ENCODE measurements around the gene HCAR1. TPM values are rescaled to one million over a fixed set of nuclear protein-coding genes. Genes with fewer than 3 reads are reported as not detected.
"Not testable (repeated sequence)": the region's sequence is repeated elsewhere in the genome, so short reads cannot be mapped to it uniquely, and the experiment has no call there.

HCAR1 gene
- total and polyA plus RNA-seq, 5 donors from 2014 or later: not detected

DNA sequence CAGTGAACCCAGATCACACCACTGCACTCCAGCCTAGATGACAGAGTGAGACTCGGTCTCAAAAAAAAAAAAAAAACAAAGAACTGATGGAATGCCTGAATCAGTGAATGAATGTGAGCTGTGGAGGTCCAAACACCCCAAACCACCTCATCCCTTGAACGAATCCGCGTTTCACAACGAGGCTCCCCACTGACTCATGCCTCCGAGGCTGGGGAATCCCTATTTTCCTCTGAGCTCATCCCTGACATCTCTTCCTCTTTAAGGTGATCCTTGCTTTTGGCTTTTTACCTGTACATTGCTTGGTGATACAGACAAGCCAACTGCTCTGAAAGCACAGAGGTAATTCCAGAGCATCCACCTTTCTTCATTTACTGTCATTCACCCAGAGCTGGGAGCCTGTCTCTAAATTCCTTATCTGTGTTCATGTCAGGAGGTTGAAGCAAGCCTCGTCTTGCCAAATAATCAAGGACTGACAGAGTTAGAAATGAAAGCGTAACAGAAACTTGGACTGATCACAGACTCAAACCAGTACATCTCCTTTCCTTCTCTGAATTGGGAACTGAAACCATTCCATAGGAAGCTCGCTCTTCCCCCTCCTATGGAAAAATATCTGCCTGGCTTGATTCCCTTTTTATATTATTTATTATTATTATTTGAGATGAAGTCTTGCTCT, 30.5 kb downstream of the HCAR1 start:
- not testable (repeated sequence) for H3K27ac ChIP-seq (ENCODE audit: insufficient read depth, low read length, poor library complexity, severe bottlenecking); H3K9me3 Mint-ChIP-seq; DNase-seq; ATAC-seq (ENCODE audit: low read depth in 2 of 2); H3K4me3 ChIP-seq (ENCODE audit: low read depth, low read length); H3K4me3 Mint-ChIP-seq; H3K9me3 ChIP-seq (ENCODE audit: control insufficient read depth in 2 of 2, low read length in 2 of 2); H3K36me3 ChIP-seq (ENCODE audit: control insufficient read depth, insufficient read depth, low read length); H3K27me3 ChIP-seq (ENCODE audit: control insufficient read depth, insufficient read depth, low read length); H3K4me1 ChIP-seq (ENCODE audit: control insufficient read depth, insufficient read depth, low read length, poor library complexity, severe bottlenecking); H3K27me3 Mint-ChIP-seq; H3K4me1 Mint-ChIP-seq; H3K27ac Mint-ChIP-seq; H3K36me3 Mint-ChIP-seq

DNA sequence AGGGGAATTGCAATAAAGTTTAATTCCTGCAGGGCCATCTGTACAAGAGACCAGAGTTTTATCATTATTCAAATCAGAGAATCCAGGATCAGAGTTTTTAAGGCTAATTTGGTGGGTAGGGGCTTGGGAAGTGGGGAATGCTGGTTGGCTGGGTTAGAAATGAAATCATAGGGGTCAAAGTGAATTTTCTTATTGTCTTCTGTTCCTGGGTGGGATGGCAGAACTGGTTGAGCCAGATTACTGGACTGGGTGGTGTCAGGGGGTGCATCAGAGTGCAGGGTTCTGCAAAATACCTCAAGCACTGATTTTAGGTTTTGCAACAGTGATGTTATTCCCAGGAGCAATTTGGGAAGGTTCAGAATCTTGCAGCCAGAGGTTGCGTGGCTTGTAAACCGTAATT, 33.7 kb downstream of the HCAR1 start:
- not testable (repeated sequence) for H3K4me3 ChIP-seq (ENCODE audit: low read depth, low read length); H3K36me3 ChIP-seq (ENCODE audit: control insufficient read depth, insufficient read depth, low read length); H3K27ac Mint-ChIP-seq; H3K9me3 Mint-ChIP-seq; ATAC-seq (ENCODE audit: low read depth in 2 of 2); H3K4me1 ChIP-seq (ENCODE audit: control insufficient read depth, insufficient read depth, low read length, poor library complexity, severe bottlenecking); H3K36me3 Mint-ChIP-seq; DNase-seq; H3K4me1 Mint-ChIP-seq; H3K27me3 Mint-ChIP-seq; H3K9me3 ChIP-seq (ENCODE audit: control insufficient read depth in 2 of 2, low read length in 2 of 2); H3K27ac ChIP-seq (ENCODE audit: insufficient read depth, low read length, poor library complexity, severe bottlenecking); H3K27me3 ChIP-seq (ENCODE audit: control insufficient read depth, insufficient read depth, low read length)
- peak overlapping the region in 1 of 4 donors; percentile 47 for H3K4me3 Mint-ChIP-seq

DNA sequence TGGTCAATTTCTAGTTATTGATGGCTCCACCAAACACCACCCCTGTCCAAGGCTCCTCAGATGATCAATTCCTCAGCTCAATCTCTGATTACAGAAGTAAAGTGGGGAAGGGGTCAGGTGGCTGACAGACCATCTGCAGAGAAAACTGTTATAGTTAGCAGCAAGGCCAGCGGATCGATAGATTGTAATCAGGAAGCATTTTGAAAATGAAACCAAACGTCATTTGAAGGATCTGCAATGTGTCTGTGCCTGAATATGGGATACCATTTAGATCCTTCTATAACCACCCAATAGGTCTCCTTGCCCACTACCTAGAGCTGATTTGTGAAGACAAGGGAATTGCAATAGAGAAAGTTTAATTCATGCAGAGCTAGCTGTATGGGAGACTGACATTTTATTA, 39.1 kb downstream of the HCAR1 start:
- H3K27me3 Mint-ChIP-seq: no peaks in the 10 kb centered on the region

DNA sequence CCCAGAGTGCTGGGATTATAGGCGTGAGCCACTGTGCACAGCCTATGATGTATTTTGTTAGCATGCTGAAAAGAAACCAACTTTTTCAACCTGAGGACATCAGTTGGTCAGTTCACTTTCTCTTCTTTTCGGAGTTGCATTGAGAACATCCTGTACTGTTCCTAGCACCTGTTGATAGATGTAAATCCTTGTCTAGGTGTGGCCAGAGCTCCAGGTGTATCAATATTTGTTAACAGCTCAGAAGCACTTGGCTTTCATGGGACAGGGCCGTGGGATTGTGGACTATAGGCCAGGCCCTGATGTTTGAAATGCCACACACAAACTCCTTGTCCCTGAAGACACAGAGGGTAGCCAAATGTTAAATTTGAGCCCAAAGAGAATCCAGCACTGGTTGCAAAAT, 42.4 kb downstream of the HCAR1 start:
- Histone ChIP-seq H3K4me1 (ENCODE audit: control insufficient read depth, insufficient read depth, low read length, poor library complexity, severe bottlenecking) (no peaks in the 10 kb centered on the region), H3K9me3 (ENCODE audit: control insufficient read depth in 2 of 2, low read length in 2 of 2) (no peaks in the 10 kb centered on the region), H3K27me3 (ENCODE audit: control insufficient read depth, insufficient read depth, low read length) (no peaks in the 10 kb centered on the region), H3K27ac (ENCODE audit: insufficient read depth, low read length, poor library complexity, severe bottlenecking) (no peak overlapping the region), H3K4me3 (ENCODE audit: low read depth, low read length) (no peak overlapping the region), H3K36me3 (ENCODE audit: control insufficient read depth, insufficient read depth, low read length) (no peaks in the 10 kb centered on the region)
- Mint-ChIP-seq H3K9me3 (no peaks in the 10 kb centered on the region), H3K27ac (no peak overlapping the region), H3K27me3 (peaks cover 5% of the 10 kb centered on the region), H3K4me1 (no peaks in the 10 kb centered on the region), H3K4me3 (no peak overlapping the region), H3K36me3 (no peaks in the 10 kb centered on the region)
- DNase-seq (no peak), ATAC-seq (ENCODE audit: low read depth in 2 of 2) (no peak)

More for the DNA sequence above, 39.1 kb downstream of the HCAR1 start:
- no peak for DNase-seq
- Mint-ChIP-seq H3K4me3 (no peak overlapping the region), H3K27ac (no peak overlapping the region), H3K4me1 (no peaks in the 10 kb centered on the region), H3K9me3 (no peaks in the 10 kb centered on the region), H3K36me3 (no peaks in the 10 kb centered on the region)
- H3K27ac ChIP-seq (ENCODE audit: insufficient read depth, low read length, poor library complexity, severe bottlenecking): no peak overlapping the region
- H3K27me3 ChIP-seq (ENCODE audit: control insufficient read depth, insufficient read depth, low read length): no peaks in the 10 kb centered on the region
- H3K36me3 ChIP-seq (ENCODE audit: control insufficient read depth, insufficient read depth, low read length): no peaks in the 10 kb centered on the region
- no peak for ATAC-seq (ENCODE audit: low read depth in 2 of 2)
- H3K9me3 ChIP-seq (ENCODE audit: control insufficient read depth in 2 of 2, low read length in 2 of 2): no peaks in the 10 kb centered on the region
- peak overlapping the region; percentile 40 for H3K4me3 ChIP-seq (ENCODE audit: low read depth, low read length)
- H3K4me1 ChIP-seq (ENCODE audit: control insufficient read depth, insufficient read depth, low read length, poor library complexity, severe bottlenecking): no peaks in the 10 kb centered on the region

DNA sequence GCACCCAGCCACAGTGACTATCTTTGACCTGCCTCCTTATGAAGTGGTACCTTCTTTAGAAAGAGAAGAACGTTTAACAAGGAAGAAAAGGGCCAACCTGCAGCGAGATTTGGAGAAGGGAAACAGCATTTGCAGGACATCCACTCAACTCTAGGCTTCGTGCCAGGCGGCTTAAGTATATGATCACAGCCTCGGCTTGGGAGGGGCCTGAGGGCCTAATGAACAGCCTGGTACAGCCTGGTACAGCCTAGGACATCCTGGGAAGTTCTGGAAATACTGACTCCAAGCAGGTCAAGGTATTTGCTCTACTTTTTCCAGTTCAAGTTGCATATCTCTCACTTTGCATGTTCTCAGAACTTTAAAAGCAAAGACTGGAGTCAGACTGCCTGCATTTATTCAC, 43.6 kb downstream of the HCAR1 start:
- Mint-ChIP-seq H3K27ac (no peak overlapping the region), H3K4me1 (no peaks in the 10 kb centered on the region)
- H3K27ac ChIP-seq (ENCODE audit: insufficient read depth, low read length, poor library complexity, severe bottlenecking): no peak overlapping the region

DNA sequence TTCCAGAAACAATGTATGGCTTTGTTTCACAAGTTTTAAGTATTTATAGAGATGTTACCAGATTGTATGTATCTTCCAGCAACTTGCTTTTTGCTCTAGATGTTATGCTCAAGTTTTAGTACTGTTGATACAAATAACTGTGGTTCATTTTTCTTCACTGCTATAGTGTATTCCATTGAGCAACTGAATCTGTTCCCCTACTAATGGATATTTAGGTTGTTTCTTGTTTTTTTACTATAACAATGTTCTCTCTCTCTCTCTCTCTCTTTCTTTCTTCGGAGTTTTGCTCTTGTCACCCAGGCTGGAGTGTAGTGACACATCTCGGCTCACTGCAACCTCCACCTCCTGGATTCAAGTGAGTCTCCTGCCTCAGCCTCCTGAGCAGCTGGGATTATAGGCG, 44.1 kb downstream of the HCAR1 start:
- ATAC-seq (ENCODE audit: low read depth in 2 of 2): no peak
- Mint-ChIP-seq H3K4me1 (no peaks in the 10 kb centered on the region), H3K27me3 (peaks cover 8% of the 10 kb centered on the region), H3K36me3 (no peaks in the 10 kb centered on the region), H3K27ac (no peak overlapping the region), H3K9me3 (no peaks in the 10 kb centered on the region), H3K4me3 (no peak overlapping the region)
- H3K4me3 ChIP-seq (ENCODE audit: low read depth, low read length): no peak overlapping the region
- no peaks in the 10 kb centered on the region for H3K4me1 ChIP-seq (ENCODE audit: control insufficient read depth, insufficient read depth, low read length, poor library complexity, severe bottlenecking)
- no peaks in the 10 kb centered on the region for H3K9me3 ChIP-seq (ENCODE audit: control insufficient read depth in 2 of 2, low read length in 2 of 2)
- H3K36me3 ChIP-seq (ENCODE audit: control insufficient read depth, insufficient read depth, low read length): no peaks in the 10 kb centered on the region
- no peak for DNase-seq
- no peaks in the 10 kb centered on the region for H3K27me3 ChIP-seq (ENCODE audit: control insufficient read depth, insufficient read depth, low read length)
- H3K27ac ChIP-seq (ENCODE audit: insufficient read depth, low read length, poor library complexity, severe bottlenecking): no peak overlapping the region

More for the DNA sequence above, 43.6 kb downstream of the HCAR1 start:
- no peaks in the 10 kb centered on the region for H3K4me1 ChIP-seq (ENCODE audit: control insufficient read depth, insufficient read depth, low read length, poor library complexity, severe bottlenecking)
- Mint-ChIP-seq H3K9me3 (no peaks in the 10 kb centered on the region), H3K36me3 (no peaks in the 10 kb centered on the region), H3K27me3 (peaks cover 5% of the 10 kb centered on the region), H3K4me3 (no peak overlapping the region)
- DNase-seq (no peak), ATAC-seq (ENCODE audit: low read depth in 2 of 2) (no peak)
- H3K27me3 ChIP-seq (ENCODE audit: control insufficient read depth, insufficient read depth, low read length): no peaks in the 10 kb centered on the region
- H3K4me3 ChIP-seq (ENCODE audit: low read depth, low read length): no peak overlapping the region
- no peaks in the 10 kb centered on the region for H3K36me3 ChIP-seq (ENCODE audit: control insufficient read depth, insufficient read depth, low read length)
- no peaks in the 10 kb centered on the region for H3K9me3 ChIP-seq (ENCODE audit: control insufficient read depth in 2 of 2, low read length in 2 of 2)

DNA sequence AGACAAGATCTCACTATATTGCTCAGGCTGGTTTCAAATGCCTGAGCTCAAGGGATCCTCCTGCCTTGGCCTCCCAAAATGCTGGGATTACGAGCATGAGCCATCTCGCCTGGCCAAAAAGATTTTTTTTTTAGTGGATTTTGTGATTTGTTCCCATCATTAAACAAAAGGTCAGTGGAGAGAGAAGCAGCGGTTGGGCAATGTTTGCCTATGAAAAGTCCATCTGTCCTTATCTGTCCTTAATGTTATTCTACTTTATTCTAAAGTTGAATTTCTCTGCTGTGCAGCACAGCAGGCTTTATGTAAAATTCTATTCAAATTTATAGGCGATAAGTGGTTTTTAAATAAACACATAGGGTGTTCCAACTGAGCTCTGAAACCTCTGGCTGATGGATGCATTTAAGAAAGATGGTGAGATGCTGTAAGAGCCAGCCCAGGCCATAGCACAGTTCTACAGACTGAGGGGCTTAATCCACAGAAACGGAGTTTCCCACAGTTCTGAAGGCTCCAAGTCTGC, 46.3 kb downstream of the HCAR1 start:
- Mint-ChIP-seq H3K36me3 (no peaks in the 10 kb centered on the region), H3K9me3 (no peaks in the 10 kb centered on the region), H3K4me3 (no peak overlapping the region), H3K27me3 (peaks cover 9% of the 10 kb centered on the region), H3K27ac (no peak overlapping the region), H3K4me1 (no peaks in the 10 kb centered on the region)
- Histone ChIP-seq H3K9me3 (ENCODE audit: control insufficient read depth in 2 of 2, low read length in 2 of 2) (no peaks in the 10 kb centered on the region), H3K4me3 (ENCODE audit: low read depth, low read length) (no peak overlapping the region), H3K36me3 (ENCODE audit: control insufficient read depth, insufficient read depth, low read length) (no peaks in the 10 kb centered on the region), H3K27me3 (ENCODE audit: control insufficient read depth, insufficient read depth, low read length) (no peaks in the 10 kb centered on the region), H3K4me1 (ENCODE audit: control insufficient read depth, insufficient read depth, low read length, poor library complexity, severe bottlenecking) (no peaks in the 10 kb centered on the region), H3K27ac (ENCODE audit: insufficient read depth, low read length, poor library complexity, severe bottlenecking) (no peak overlapping the region)
- DNase-seq (no peak), ATAC-seq (ENCODE audit: low read depth in 2 of 2) (no peak)

DNA sequence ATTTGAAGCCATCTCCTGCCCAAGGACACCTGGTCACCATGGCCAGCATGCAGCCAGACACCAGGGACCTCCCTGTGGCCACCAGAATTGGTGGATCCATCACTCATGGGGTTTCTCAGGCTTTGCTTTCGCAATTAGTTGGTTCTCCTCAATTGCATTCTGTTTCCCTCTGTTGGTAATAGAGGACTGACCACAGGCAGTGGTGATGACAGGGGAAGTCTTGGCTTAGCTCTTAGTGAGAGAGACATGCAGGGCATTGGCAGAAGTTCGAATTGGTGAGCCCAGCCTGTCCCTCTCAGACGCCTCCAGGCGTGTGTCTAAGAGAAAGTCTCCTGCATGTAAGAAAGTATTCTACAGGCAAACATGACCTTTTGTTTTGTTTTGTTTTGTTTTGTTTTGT, 48.8 kb downstream of the HCAR1 start:
- Mint-ChIP-seq H3K36me3 (no peaks in the 10 kb centered on the region), H3K4me3 (no peak overlapping the region), H3K27ac (no peak overlapping the region), H3K9me3 (no peaks in the 10 kb centered on the region), H3K4me1 (no peaks in the 10 kb centered on the region), H3K27me3 (peaks cover 14% of the 10 kb centered on the region)
- Histone ChIP-seq H3K27ac (ENCODE audit: insufficient read depth, low read length, poor library complexity, severe bottlenecking) (no peak overlapping the region), H3K9me3 (ENCODE audit: control insufficient read depth in 2 of 2, low read length in 2 of 2) (no peaks in the 10 kb centered on the region), H3K4me1 (ENCODE audit: control insufficient read depth, insufficient read depth, low read length, poor library complexity, severe bottlenecking) (no peaks in the 10 kb centered on the region), H3K4me3 (ENCODE audit: low read depth, low read length) (no peak overlapping the region), H3K27me3 (ENCODE audit: control insufficient read depth, insufficient read depth, low read length) (no peaks in the 10 kb centered on the region), H3K36me3 (ENCODE audit: control insufficient read depth, insufficient read depth, low read length) (no peaks in the 10 kb centered on the region)
- no peak for ATAC-seq (ENCODE audit: low read depth in 2 of 2)
- no peak for DNase-seq
